ENCODE results near the gene SLC35D2. TPM values are rescaled to one million over a fixed set of nuclear protein-coding genes. Genes with fewer than 3 reads are reported as not detected.
A peak's percentile ranks its signal among the peaks of the same experiment; 100 is the strongest.

The SLC35D2 gene
- total RNA-seq, 4 donors from 2014 or later = 39.1 to 53.3 (median 46.1) TPM

GRCh38 chr9:96423322-96423984, 39.9 kb upstream of the SLC35D2 start:
- no peak overlapping the region for H3K4me3 ChIP-seq (replicated peaks in 1 of 3)
- 78 to 90% methylated on average over 6 to 8 of the region's 8 CpGs for WGBS, 2 donors
- intact Hi-C loops (cut with DNase I) = no loop called here
- DNase-seq = no peak
- peaks cover 3 to 20% of the 10 kb centered on the region in 2 donors for H3K4me1 ChIP-seq
- TF ChIP-seq CTCF (IDR thresholded peaks at IDR 0.05) (no peak), POLR2A (IDR thresholded peaks at IDR 0.05) (no peak)
- no peaks in the 10 kb centered on the region for H3K27me3 ChIP-seq
- H3K27ac ChIP-seq = no peak overlapping the region
- no peaks in the 10 kb centered on the region for H3K9me3 ChIP-seq
- no peaks in the 10 kb centered on the region for H3K36me3 ChIP-seq

DNA sequence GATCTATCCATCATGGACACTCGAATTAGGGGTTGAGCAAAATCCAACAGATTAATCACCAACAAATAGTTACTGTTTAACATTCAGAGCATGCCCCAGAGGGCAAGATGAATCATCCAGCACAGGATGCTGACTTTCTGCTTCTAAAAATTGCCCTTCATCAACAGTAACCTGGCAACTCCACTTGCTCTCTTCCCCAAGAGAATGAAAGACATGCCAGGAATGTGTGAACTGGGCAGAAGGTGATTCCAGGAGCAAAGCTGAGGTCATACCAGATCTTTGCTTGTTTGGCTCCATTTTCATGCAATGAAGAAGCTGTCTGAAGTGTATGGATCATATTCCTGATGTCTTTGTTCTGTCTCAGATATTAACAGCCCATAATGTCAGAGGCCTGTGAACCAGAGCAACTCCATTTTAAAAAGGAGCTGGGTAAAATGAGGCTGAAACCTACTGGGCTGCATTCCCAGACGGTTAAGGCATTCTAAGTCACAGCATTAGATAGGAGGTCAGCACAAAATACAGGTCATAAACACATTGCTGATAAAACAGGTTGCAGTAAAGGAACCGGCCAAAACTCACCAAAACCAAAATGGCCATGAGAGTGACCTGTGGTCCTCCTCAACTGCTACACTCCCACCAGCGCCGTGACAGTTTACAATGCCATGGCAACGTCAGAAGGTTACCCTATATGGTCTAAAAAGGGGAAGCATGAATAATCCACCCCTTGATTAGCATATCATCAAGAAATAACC, 37.1 kb upstream of the SLC35D2 start:
- TF ChIP-seq CTCF (IDR thresholded peaks at IDR 0.05) (no peak), POLR2A (IDR thresholded peaks at IDR 0.05) (no peak)
- WGBS, 2 donors = 57 to 78% methylated on average over 6 of the region's 6 CpGs
- peak overlapping the region; percentile 90 to 100 (median 99) for H3K27ac ChIP-seq
- no peaks in the 10 kb centered on the region for H3K36me3 ChIP-seq
- H3K9me3 ChIP-seq = no peaks in the 10 kb centered on the region
- H3K27me3 ChIP-seq = no peaks in the 10 kb centered on the region
- no peak overlapping the region for H3K4me3 ChIP-seq (replicated peaks in 1 of 3)
- DNase-seq = peak; percentile 31 to 50
- peaks cover 8 to 28% of the 10 kb centered on the region in 2 donors for H3K4me1 ChIP-seq
- intact Hi-C loops (cut with DNase I) = no loop called here

DNA sequence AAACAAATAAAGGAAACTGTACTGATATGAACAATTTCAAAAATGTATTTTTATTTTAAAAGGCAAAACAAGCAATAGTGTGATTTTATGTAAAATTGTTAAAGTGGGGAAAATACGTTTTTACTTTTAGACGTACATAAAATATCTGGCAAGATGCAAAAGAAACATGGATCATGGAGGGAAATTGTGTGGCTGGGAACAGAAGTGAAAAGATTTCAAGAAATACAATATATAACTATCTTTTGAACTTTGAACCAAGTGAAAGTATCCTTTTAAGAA, 36.1 kb upstream of the SLC35D2 start:
- 63 to 69% methylated on average over 2 of the region's 2 CpGs for WGBS, 2 donors
- H3K9me3 ChIP-seq = no peaks in the 10 kb centered on the region
- peaks cover 5 to 28% of the 10 kb centered on the region in 2 donors for H3K4me1 ChIP-seq
- H3K27ac ChIP-seq = peak overlapping the region; percentile 90 to 100 (median 99)
- intact Hi-C loops (cut with DNase I) = loop anchor here (5.0 kb wide), 1 partner anchor 42 kb away; no protein-coding TSS in a partner anchor
- TF ChIP-seq CTCF (IDR thresholded peaks at IDR 0.05) (no peak), POLR2A (IDR thresholded peaks at IDR 0.05) (no peak)
- no peak for DNase-seq
- no peak overlapping the region for H3K4me3 ChIP-seq (replicated peaks in 1 of 3)
- H3K27me3 ChIP-seq = no peaks in the 10 kb centered on the region
- H3K36me3 ChIP-seq = no peaks in the 10 kb centered on the region

DNA sequence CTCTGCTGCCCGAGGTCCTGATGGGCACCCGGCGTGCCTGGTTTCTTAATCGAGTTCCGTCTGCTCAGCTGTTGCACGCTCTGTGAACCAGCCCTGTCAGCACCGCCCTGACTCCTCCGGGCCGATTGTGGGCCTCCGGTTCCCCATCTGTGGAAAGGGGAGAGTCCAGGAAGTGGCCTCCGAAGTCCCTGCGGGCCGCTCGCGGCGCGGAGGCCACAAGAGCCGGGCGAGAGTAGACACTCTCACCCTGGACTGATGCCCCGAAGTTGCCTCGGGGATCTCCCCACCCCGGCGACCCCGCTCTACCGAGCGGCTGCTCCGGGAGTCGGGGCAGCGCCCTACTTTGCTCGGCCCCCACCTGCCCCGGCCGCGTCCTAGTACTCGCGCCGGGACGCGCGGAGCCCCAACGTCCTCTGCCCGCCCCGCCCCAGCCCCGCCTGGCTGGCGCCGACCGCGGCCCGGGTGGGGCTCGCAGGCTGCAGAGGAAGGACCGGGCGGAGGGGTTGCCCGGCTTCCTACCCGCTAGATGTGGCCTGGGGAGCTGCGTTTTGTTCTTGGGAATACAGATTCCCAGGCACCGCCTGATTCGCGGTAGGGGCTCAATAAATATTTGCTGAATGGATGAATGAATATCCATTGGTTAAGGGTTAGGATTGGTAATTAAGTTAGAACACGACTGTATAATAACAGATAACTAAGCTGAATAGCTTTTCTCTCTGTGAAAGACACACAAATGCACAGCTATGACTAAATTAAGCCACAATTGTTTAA, 35.6 kb upstream of the SLC35D2 start:
- H3K36me3 ChIP-seq = no peaks in the 10 kb centered on the region
- peak; percentile 65 to 67 for DNase-seq
- WGBS, 2 donors = 1% methylated on average over 22 to 38 of the region's 58 CpGs

More for the DNA sequence above, 35.6 kb upstream of the SLC35D2 start:
- Histone ChIP-seq H3K4me1 (peaks cover 5 to 28% of the 10 kb centered on the region in 2 donors), H3K9me3 (no peaks in the 10 kb centered on the region), H3K27ac (peak overlapping the region; percentile 90 to 100 (median 99)), H3K4me3 (replicated peaks in 1 of 3) (peak overlapping the region; percentile 14 to 71 (median 16)), H3K27me3 (no peaks in the 10 kb centered on the region)
- TF ChIP-seq CTCF (IDR thresholded peaks at IDR 0.05) (no peak), POLR2A (IDR thresholded peaks at IDR 0.05) (peak in 1 of 2 donors; percentile 56)
- intact Hi-C loops (cut with DNase I) = loop anchor here (5.0 kb wide), 1 partner anchor 42 kb away; no protein-coding TSS in a partner anchor
